Sigmoid colon (tissue), 7 donors: ENCODE measurements around the gene THAP12. TPM values are rescaled to one million over a fixed set of nuclear protein-coding genes. Genes with fewer than 3 reads are reported as not detected.
"Not testable (repeated sequence)": the region's sequence is repeated elsewhere in the genome, so short reads cannot be mapped to it uniquely, and the experiment has no call there.

ENCODE experiments used
- DNase-seq: peaks from one replicate; pipeline ENCODE4 v3.0.0-alpha.2; 2019
- H3K27ac ChIP-seq, 4 donors: fragments of 200-600 bp; sonication (generic); one replicate each; pipeline ENCODE4 v1.5.1; 2016 to 2019; ENCODE audit warnings: mild to moderate bottlenecking in 1 of 4
- H3K27me3 ChIP-seq, 3 donors: fragments of 200-600 bp; sonication (generic); one replicate each; pipeline ENCODE4 v1.5.1; 2019; ENCODE audit warnings: mild to moderate bottlenecking in 1 of 3
- H3K36me3 ChIP-seq, 4 donors: fragments of 200-600 bp; sonication (generic); one replicate each; pipeline ENCODE4 v1.5.1; 2016 to 2019
- H3K4me1 ChIP-seq, 4 donors: fragments of 200-600 bp; sonication (generic); one replicate each; pipeline ENCODE4 v1.5.1; 2017 to 2019
- H3K4me3 ChIP-seq, 4 donors: fragments of 200-600 bp; sonication (generic); one replicate each; pipeline ENCODE4 v1.5.1; 2017 to 2019; ENCODE audit warnings: mild to moderate bottlenecking in 2 of 4, moderate library complexity in 1 of 4
- H3K9me3 ChIP-seq, 4 donors: fragments of 200-600 bp in 3 of 4; sonication (generic) in 3 of 4; one replicate each; pipeline versions ENCODE4 v1.5.1 to v1.6.1; 2013 to 2019
- EP300 ChIP-seq, 4 donors: sonication (generic); formaldehyde crosslinking; IDR thresholded peaks; one replicate each; pipeline ENCODE4 v1.6.1; 2017; ENCODE audit warnings: antibody characterized with exemption in 4 of 4
- POLR2A ChIP-seq, 2 donors: fragments of 450-650 bp; IDR thresholded peaks; one replicate each; pipeline ENCODE4 v1.6.1; 2016; ENCODE audit warnings: antibody characterized with exemption in 2 of 2, mild to moderate bottlenecking in 2 of 2, moderate library complexity in 2 of 2
- POLR2AphosphoS5 ChIP-seq, 4 donors: sonication (generic); formaldehyde crosslinking; IDR thresholded peaks; one replicate each; pipeline ENCODE4 v1.6.1; 2017; ENCODE audit warnings: antibody characterized with exemption in 4 of 4
- WGBS, 2 donors: extraction: QIAGEN DNeasy Blood & Tissue Kit; methylation state at CpG; one replicate each; pipeline ENCODE4 v1.1.7; 2013; 5-methylcytosine and 5-hydroxymethylcytosine counted together
- intact Hi-C: fragments of 100-400 bp; cut with DNase I; formaldehyde crosslinking; loops from one replicate; pipeline ENCODE4 v1.15.1; 2023
- polyA plus RNA-seq, 3 donors: library from polyadenylated mRNA; stranded (reverse); fragments of 200-250 nt; gene quantifications; one replicate each; pipeline ENCODE4 v1.2.3, GENCODE V29; 2013
- total RNA-seq, 4 donors: library from RNA; depleted of rRNA; stranded (reverse); fragments of >200 nt; gene quantifications; one replicate each; pipeline ENCODE4 v1.1.0, GENCODE V29; 2016
- TF ChIP-seq, protein P1 (sequence below), 4 experiments: fragments of 450-650 bp in 3 of 4; fragments of 200-600 bp in 1 of 4; IDR thresholded peaks; one replicate each; pipeline ENCODE4 v1.5.1; 2016 to 2019; ENCODE audit warnings: antibody characterized with exemption in 4 of 4, mild to moderate bottlenecking in 3 of 4, moderate library complexity in 2 of 4
- donor health status: healthy with polysubstance abuse.
- donor health status: Bipolar disorder and iron deficiency.
- donor health status: healthy.

The THAP12 gene
- total and polyA plus RNA-seq, 7 donors, result 27.1 to 43.2 (median 30.1) TPM

DNA sequence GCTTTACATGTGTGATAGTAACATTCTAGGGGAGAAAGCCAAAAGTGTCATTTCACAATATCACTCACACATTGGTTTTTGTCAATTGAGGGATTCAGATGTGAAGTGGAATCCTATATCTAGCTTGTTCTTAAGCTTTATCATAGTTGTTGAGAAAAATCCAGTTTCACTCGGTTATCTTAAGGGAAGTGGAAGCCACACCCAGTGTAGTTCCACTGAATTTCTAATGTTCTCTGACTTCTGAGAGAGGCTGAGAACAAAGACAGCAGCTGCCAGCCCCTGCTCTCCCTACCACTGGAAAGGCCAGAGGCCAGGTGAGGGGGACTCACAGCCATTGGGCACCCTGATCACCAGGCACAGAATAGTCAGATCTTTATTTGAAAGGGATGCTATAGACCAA, 53.7 kb downstream of the THAP12 start:
- DNase-seq, result no peak
- Histone ChIP-seq H3K27ac (no peak overlapping the region), H3K4me3 (no peak overlapping the region), H3K27me3 (peaks cover under 1 to 3% (median 2%) of the 10 kb centered on the region in 3 donors), H3K9me3 (no peaks in the 10 kb centered on the region), H3K36me3 (no peaks in the 10 kb centered on the region), H3K4me1 (peaks cover 0 to under 1% (median 0%) of the 10 kb centered on the region in 4 donors)
- intact Hi-C loops, result no loop called here
- TF ChIP-seq, protein P1, sequence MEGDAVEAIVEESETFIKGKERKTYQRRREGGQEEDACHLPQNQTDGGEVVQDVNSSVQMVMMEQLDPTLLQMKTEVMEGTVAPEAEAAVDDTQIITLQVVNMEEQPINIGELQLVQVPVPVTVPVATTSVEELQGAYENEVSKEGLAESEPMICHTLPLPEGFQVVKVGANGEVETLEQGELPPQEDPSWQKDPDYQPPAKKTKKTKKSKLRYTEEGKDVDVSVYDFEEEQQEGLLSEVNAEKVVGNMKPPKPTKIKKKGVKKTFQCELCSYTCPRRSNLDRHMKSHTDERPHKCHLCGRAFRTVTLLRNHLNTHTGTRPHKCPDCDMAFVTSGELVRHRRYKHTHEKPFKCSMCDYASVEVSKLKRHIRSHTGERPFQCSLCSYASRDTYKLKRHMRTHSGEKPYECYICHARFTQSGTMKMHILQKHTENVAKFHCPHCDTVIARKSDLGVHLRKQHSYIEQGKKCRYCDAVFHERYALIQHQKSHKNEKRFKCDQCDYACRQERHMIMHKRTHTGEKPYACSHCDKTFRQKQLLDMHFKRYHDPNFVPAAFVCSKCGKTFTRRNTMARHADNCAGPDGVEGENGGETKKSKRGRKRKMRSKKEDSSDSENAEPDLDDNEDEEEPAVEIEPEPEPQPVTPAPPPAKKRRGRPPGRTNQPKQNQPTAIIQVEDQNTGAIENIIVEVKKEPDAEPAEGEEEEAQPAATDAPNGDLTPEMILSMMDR (IDR thresholded peaks at IDR 0.05), result no peak
- no peak for TF ChIP-seq POLR2AphosphoS5 (IDR thresholded peaks at IDR 0.05)
- no peak for TF ChIP-seq EP300 (IDR thresholded peaks at IDR 0.05)
- TF ChIP-seq POLR2A (IDR thresholded peaks at IDR 0.05), result no peak
- WGBS, 2 donors, result 9 to 42% methylated on average over 1 of the region's 1 CpG

DNA sequence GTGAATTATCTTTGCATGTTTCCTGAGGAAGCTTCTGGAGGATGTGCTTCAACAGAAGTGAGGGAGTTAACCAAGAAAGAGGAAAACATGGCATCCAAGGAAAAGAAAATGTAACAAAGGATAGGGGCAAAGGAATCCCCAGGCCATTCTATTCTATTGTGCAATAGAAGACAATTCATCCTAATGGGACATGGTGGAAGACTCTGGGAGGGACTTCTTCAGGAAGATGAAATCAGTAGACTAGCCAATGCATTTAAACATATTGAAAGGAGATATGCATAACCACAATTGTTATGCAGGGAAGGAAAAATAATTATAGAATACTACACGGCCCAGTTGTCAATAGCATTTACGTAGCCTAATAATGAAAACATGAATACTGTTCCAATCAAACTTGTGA, 55.7 kb downstream of the THAP12 start:
- intact Hi-C loops, result no loop called here

DNA sequence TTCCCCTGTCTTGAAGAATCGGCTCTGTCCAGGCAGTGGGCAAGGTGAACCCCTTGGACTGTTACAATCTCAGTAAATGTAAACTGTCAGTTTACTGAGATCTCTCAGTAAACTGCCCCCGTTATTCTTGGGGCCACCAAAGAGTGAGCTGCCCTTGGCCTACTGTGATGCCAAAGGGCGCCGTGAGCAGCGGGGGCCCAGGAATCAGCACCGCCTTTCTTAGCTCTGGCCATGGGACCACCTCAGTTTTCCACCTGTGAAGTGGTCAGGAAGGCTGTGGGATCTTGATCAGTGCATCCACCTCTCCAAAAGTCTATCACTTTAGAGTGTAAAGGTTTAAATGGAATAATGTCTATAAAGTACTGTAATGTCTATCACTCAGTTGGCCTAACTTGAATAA, 57.1 kb downstream of the THAP12 start:
- WGBS, 2 donors, result 96 to 97% methylated on average over 6 of the region's 6 CpGs
- TF ChIP-seq, protein P1 (IDR thresholded peaks at IDR 0.05), result no peak
- TF ChIP-seq POLR2AphosphoS5 (IDR thresholded peaks at IDR 0.05) (no peak), POLR2A (IDR thresholded peaks at IDR 0.05) (no peak), EP300 (IDR thresholded peaks at IDR 0.05) (no peak)
- no peaks in the 10 kb centered on the region for H3K9me3 ChIP-seq
- peaks cover 0 to 7% (median 3%) of the 10 kb centered on the region in 4 donors for H3K4me1 ChIP-seq
- no peaks in the 10 kb centered on the region for H3K36me3 ChIP-seq
- intact Hi-C loops, result no loop called here
- H3K27me3 ChIP-seq, result peaks cover 11 to 25% (median 19%) of the 10 kb centered on the region in 3 donors
- no peak overlapping the region for H3K27ac ChIP-seq
- no peak overlapping the region for H3K4me3 ChIP-seq
- no peak for DNase-seq

More for the DNA sequence above, 55.7 kb downstream of the THAP12 start:
- H3K4me1 ChIP-seq, result peaks cover 0 to 7% (median 3%) of the 10 kb centered on the region in 4 donors
- peaks cover 11 to 20% (median 19%) of the 10 kb centered on the region in 3 donors for H3K27me3 ChIP-seq
- no peak overlapping the region for H3K27ac ChIP-seq
- H3K9me3 ChIP-seq, result no peaks in the 10 kb centered on the region
- no peak for TF ChIP-seq EP300 (IDR thresholded peaks at IDR 0.05)
- no peak overlapping the region for H3K4me3 ChIP-seq
- DNase-seq, result no peak
- no peaks in the 10 kb centered on the region for H3K36me3 ChIP-seq
- WGBS, 2 donors, result 85 to 95% methylated on average over 2 of the region's 2 CpGs

DNA sequence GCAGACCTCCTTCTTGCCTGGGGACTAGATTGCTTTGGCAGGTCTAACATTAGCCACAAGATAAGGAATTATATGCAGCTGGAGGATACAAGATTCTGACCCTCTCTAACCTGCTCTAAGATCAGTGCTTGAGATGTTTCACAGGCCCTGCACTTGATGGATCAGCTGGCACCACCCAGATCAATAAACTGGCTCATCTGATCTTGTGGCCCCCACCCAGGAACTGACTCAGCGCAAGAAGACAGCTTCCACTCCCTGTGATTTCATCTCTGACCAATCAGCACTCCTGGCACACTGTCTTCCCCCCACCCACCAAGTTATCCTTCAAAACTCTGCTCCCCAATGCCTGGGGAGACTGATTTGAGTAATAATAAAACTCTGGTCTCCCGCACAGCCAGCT, 57.6 kb downstream of the THAP12 start:
- intact Hi-C loops, DNase-seq, H3K36me3 ChIP-seq, H3K27ac ChIP-seq, H3K9me3 ChIP-seq, H3K4me3 ChIP-seq, H3K4me1 ChIP-seq: not testable (repeated sequence)
- peaks cover 11 to 25% (median 19%) of the 10 kb centered on the region in 3 donors for H3K27me3 ChIP-seq
- WGBS, 2 donors, result 74 to 88% methylated on average over 2 of the region's 2 CpGs

DNA sequence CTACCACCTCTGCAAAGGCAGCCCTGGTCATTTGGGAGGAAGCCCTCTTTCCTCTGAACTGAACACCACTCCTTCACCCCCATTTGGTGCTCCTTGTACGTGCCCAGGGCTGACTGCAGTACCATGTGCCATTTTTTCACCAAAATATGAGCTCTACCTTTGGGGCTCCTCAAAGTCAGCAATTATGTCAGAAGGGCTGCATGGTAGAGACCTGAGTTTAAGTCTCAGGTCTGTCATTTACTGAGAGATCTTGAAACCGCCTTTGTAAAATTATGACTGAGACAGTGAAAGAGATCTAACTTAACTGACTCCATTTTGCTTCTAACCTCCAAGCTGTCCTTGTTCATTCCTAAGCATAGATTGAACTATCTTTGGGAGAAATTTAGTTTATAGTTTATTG, 58.0 kb downstream of the THAP12 start:
- no peak overlapping the region for H3K4me3 ChIP-seq

More for the DNA sequence above, 58.0 kb downstream of the THAP12 start:
- no peak for DNase-seq
- intact Hi-C loops, result no loop called here
- Histone ChIP-seq H3K36me3 (no peaks in the 10 kb centered on the region), H3K27ac (no peak overlapping the region), H3K9me3 (no peaks in the 10 kb centered on the region), H3K4me1 (peaks cover 0 to 7% (median 3%) of the 10 kb centered on the region in 4 donors), H3K27me3 (peaks cover 11 to 25% (median 19%) of the 10 kb centered on the region in 3 donors)
- TF ChIP-seq, protein P1 (IDR thresholded peaks at IDR 0.05), result no peak
- no peak for TF ChIP-seq POLR2A (IDR thresholded peaks at IDR 0.05)
- 90 to 94% methylated on average over 2 of the region's 2 CpGs for WGBS, 2 donors
